ENCODE data around the gene MTHFD1L.

The MTHFD1L gene

GRCh38 chr6:150964765-150965164, 99.3 kb downstream of the MTHFD1L start:
- no peak overlapping the region for H3K4me3 ChIP-seq (ENCODE audit: low read depth, low read length)
- TF ChIP-seq CTCF (IDR thresholded peaks at IDR 0.05; ENCODE audit: low read depth, low read length), result no peak

GRCh38 chr6:150966786-150967185, 101.3 kb downstream of the MTHFD1L start:
- no peak overlapping the region for H3K4me3 ChIP-seq (ENCODE audit: low read depth, low read length)
- no peak for TF ChIP-seq CTCF (IDR thresholded peaks at IDR 0.05; ENCODE audit: low read depth, low read length)

- H3K4me3 ChIP-seq (ENCODE audit: low read depth, low read length), result no peak overlapping the region
- no peak for TF ChIP-seq CTCF (IDR thresholded peaks at IDR 0.05; ENCODE audit: low read depth, low read length)
Observed at GRCh38 chr6:150967381-150967780, 101.9 kb downstream of the MTHFD1L start.

GRCh38 chr6:150967910-150968309, 102.4 kb downstream of the MTHFD1L start:
- TF ChIP-seq CTCF (IDR thresholded peaks at IDR 0.05; ENCODE audit: low read depth, low read length), result no peak
- H3K4me3 ChIP-seq (ENCODE audit: low read depth, low read length), result no peak overlapping the region

- no peak overlapping the region for H3K4me3 ChIP-seq (ENCODE audit: low read depth, low read length)
- TF ChIP-seq CTCF (IDR thresholded peaks at IDR 0.05; ENCODE audit: low read depth, low read length), result no peak
Observed at GRCh38 chr6:150969901-150970300, 104.4 kb downstream of the MTHFD1L start.

- TF ChIP-seq CTCF (IDR thresholded peaks at IDR 0.05; ENCODE audit: low read depth, low read length), result no peak
- no peak overlapping the region for H3K4me3 ChIP-seq (ENCODE audit: low read depth, low read length)
Observed at GRCh38 chr6:150971219-150971618, 105.7 kb downstream of the MTHFD1L start.

- no peak overlapping the region for H3K4me3 ChIP-seq (ENCODE audit: low read depth, low read length)
- TF ChIP-seq CTCF (IDR thresholded peaks at IDR 0.05; ENCODE audit: low read depth, low read length), result no peak
Observed at GRCh38 chr6:150975136-150975535, 109.6 kb downstream of the MTHFD1L start.
